Parathyroid adenoma (tissue), 2 donors: ENCODE measurements around the gene PRSS50.

Source experiments
- H2AFZ ChIP-seq: fragments of 300-600 bp; sonication (generic); one replicate; pipeline ENCODE4 v1.7.0; 2017; ENCODE audit warnings: antibody characterized with exemption, mild to moderate bottlenecking
- H3K27ac ChIP-seq: fragments of 300-600 bp; sonication (generic); one replicate; pipeline ENCODE4 v1.7.0; 2017
- H3K27me3 ChIP-seq: fragments of 300-600 bp; sonication (generic); one replicate; pipeline ENCODE4 v1.7.0; 2017; ENCODE audit warnings: low read length; ENCODE audit not compliant: control insufficient read depth, insufficient read depth
- H3K36me3 ChIP-seq: fragments of 300-600 bp; sonication (generic); one replicate; pipeline ENCODE4 v1.7.0; 2017; ENCODE audit warnings: low read length; ENCODE audit not compliant: control insufficient read depth, insufficient read depth
- H3K4me1 ChIP-seq: fragments of 300-600 bp; sonication (generic); one replicate; pipeline ENCODE4 v1.7.0; 2017; ENCODE audit warnings: control low read depth
- H3K4me2 ChIP-seq: fragments of 300-600 bp; sonication (generic); one replicate; pipeline ENCODE4 v1.7.0; 2017; ENCODE audit warnings: low read length
- H3K4me3 ChIP-seq: fragments of 300-600 bp; sonication (generic); one replicate; pipeline ENCODE4 v1.7.0; 2017; ENCODE audit warnings: low read depth, low read length
- H3K79me2 ChIP-seq: fragments of 300-600 bp; sonication (generic); one replicate; pipeline ENCODE4 v1.7.0; 2017; ENCODE audit warnings: control low read depth
- H3K9ac ChIP-seq: fragments of 300-600 bp; sonication (generic); one replicate; pipeline ENCODE4 v1.7.0; 2017; ENCODE audit warnings: mild to moderate bottlenecking
- H3K9me3 ChIP-seq: fragments of 300-600 bp; sonication (generic); one replicate; pipeline ENCODE4 v1.7.0; 2017; ENCODE audit warnings: low read length; ENCODE audit not compliant: control insufficient read depth
- TF ChIP-seq, protein P1 (sequence below): fragments of 300-600 bp; sonication (generic); IDR thresholded peaks from one replicate; pipeline ENCODE4 v1.7.0; 2017; ENCODE audit warnings: antibody characterized with exemption, mild to moderate bottlenecking
- donor health status: primary hyperparathyroidism.

Gene PRSS50

GRCh38 chr3:46666453-46666845 is 51.2 kb downstream of the PRSS50 start:
- Histone ChIP-seq H3K27ac (no peak overlapping the region), H3K27me3 (no peaks in the 10 kb centered on the region), H3K36me3 (no peaks in the 10 kb centered on the region), H3K9me3 (no peaks in the 10 kb centered on the region), H3K79me2 (no peaks in the 10 kb centered on the region), H3K4me1 (peaks cover 17% of the 10 kb centered on the region), H3K4me3 (no peak overlapping the region), H2AFZ (no peak overlapping the region), H3K9ac (no peak overlapping the region), H3K4me2 (no peak overlapping the region)
- TF ChIP-seq, protein P1, sequence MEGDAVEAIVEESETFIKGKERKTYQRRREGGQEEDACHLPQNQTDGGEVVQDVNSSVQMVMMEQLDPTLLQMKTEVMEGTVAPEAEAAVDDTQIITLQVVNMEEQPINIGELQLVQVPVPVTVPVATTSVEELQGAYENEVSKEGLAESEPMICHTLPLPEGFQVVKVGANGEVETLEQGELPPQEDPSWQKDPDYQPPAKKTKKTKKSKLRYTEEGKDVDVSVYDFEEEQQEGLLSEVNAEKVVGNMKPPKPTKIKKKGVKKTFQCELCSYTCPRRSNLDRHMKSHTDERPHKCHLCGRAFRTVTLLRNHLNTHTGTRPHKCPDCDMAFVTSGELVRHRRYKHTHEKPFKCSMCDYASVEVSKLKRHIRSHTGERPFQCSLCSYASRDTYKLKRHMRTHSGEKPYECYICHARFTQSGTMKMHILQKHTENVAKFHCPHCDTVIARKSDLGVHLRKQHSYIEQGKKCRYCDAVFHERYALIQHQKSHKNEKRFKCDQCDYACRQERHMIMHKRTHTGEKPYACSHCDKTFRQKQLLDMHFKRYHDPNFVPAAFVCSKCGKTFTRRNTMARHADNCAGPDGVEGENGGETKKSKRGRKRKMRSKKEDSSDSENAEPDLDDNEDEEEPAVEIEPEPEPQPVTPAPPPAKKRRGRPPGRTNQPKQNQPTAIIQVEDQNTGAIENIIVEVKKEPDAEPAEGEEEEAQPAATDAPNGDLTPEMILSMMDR, result no peak

- Histone ChIP-seq H3K27me3 (no peaks in the 10 kb centered on the region), H3K79me2 (no peaks in the 10 kb centered on the region), H2AFZ (no peak overlapping the region), H3K4me2 (no peak overlapping the region), H3K36me3 (no peaks in the 10 kb centered on the region), H3K9me3 (no peaks in the 10 kb centered on the region), H3K4me3 (no peak overlapping the region), H3K9ac (no peak overlapping the region), H3K4me1 (peaks cover 23% of the 10 kb centered on the region), H3K27ac (no peak overlapping the region)
- TF ChIP-seq, protein P1, result no peak
Observed at GRCh38 chr3:46665763-46666452, 51.8 kb downstream of the PRSS50 start.

GRCh38 chr3:46664971-46665762 is 52.5 kb downstream of the PRSS50 start:
- no peak overlapping the region for H3K4me2 ChIP-seq
- TF ChIP-seq, protein P1, result no peak

DNA sequence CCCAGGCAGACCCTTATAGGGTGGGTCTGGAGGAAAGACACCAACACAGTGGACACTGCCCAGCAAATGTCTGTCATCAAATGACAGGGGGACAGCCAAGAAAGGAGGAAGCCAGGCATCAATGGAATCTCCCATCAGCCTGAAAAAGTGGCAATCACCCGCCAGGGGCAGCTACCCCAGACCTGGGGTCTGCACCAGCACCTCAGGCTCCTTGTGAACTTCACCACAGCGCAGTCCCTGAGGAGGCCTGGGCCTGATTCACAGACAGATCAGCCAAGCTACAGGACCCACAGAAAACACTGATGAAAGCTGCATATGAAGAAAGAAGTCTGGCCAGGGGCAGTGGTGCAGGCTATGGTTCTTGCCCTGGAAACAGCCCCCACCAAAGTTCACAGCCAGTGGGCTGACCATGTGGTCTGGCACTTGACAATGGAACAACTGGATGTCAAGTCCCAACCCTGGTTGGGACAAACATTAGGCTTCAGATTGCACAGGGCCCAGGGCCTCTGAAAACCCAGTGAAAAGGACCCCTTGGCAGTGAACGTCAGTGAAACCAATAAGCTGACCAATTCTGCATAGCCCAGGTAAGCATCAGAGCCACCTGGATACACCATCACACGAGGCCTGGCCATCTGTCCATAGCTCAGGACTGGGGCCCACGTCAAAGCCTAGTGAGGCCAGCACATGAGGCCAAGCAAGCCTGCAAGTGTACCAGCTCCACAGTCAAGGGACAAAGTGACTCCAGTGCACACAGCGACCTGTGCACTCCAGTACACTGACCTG is 53.3 kb downstream of the PRSS50 start:
- no peaks in the 10 kb centered on the region for H3K9me3 ChIP-seq
- no peak overlapping the region for H2AFZ ChIP-seq
- no peaks in the 10 kb centered on the region for H3K79me2 ChIP-seq
- no peak overlapping the region for H3K9ac ChIP-seq
- no peaks in the 10 kb centered on the region for H3K36me3 ChIP-seq
- no peak overlapping the region for H3K27ac ChIP-seq
- H3K27me3 ChIP-seq, result no peaks in the 10 kb centered on the region
- H3K4me3 ChIP-seq, result no peak overlapping the region
- H3K4me2 ChIP-seq, result no peak overlapping the region
- TF ChIP-seq, protein P1, result no peak
- H3K4me1 ChIP-seq, result peaks cover 28% of the 10 kb centered on the region

More at GRCh38 chr3:46664971-46665762, 52.5 kb downstream of the PRSS50 start:
- H3K27me3 ChIP-seq, result no peaks in the 10 kb centered on the region
- no peaks in the 10 kb centered on the region for H3K36me3 ChIP-seq
- H3K27ac ChIP-seq, result no peak overlapping the region
- no peak overlapping the region for H3K9ac ChIP-seq
- no peaks in the 10 kb centered on the region for H3K79me2 ChIP-seq
- no peak overlapping the region for H2AFZ ChIP-seq
- H3K4me1 ChIP-seq, result peaks cover 28% of the 10 kb centered on the region
- H3K4me3 ChIP-seq, result no peak overlapping the region
- no peaks in the 10 kb centered on the region for H3K9me3 ChIP-seq
